Activated CD8-positive, alpha-beta T cell treated with anti-CD3 and anti-CD28 coated beads for 36 hours (primary cell): Measurements from ENCODE around the gene RICTOR. TPM values are rescaled to one million over a fixed set of nuclear protein-coding genes. Genes with fewer than 3 reads are reported as not detected.

Source experiments
- ATAC-seq: fragments of 200-7000 bp; cut with Tn5 transposase; one replicate; pipeline ENCODE4 v1.10.0; 2021; ENCODE audit warnings: mild to moderate bottlenecking, moderate library complexity
- CTCF ChIA-PET: fragments of 350-600 bp; sonication (Branson Sonifier 250); formaldehyde crosslinking; loops from one replicate; lab custom pipeline; 2021; ENCODE audit warnings: antibody characterized with exemption; lab: Charles Lee
- POLR2A ChIA-PET: fragments of 350-600 bp; sonication (Branson Sonifier 250); formaldehyde crosslinking; loops from one replicate; lab custom pipeline; 2021; ENCODE audit warnings: antibody characterized with exemption; lab: Charles Lee
- DNase-seq: peaks from one replicate; pipeline ENCODE4 v3.0.0-alpha.2; 2020
- H3K27ac Mint-ChIP-seq: one replicate; pipeline ENCODE4 v1.8.0; 2021; ENCODE audit warnings: mild to moderate bottlenecking, mixed read lengths
- H3K27me3 Mint-ChIP-seq: one replicate; pipeline ENCODE4 v1.8.0; 2021; ENCODE audit warnings: mixed read lengths
- H3K36me3 Mint-ChIP-seq: one replicate; pipeline ENCODE4 v1.8.0; 2021; ENCODE audit warnings: low read depth, mixed read lengths
- H3K4me1 Mint-ChIP-seq: one replicate; pipeline ENCODE4 v1.8.0; 2021; ENCODE audit warnings: low read depth, mixed read lengths
- H3K4me3 Mint-ChIP-seq: one replicate; pipeline ENCODE4 v1.8.0; 2021; ENCODE audit warnings: mild to moderate bottlenecking, moderate library complexity, mixed read lengths
- H3K9me3 Mint-ChIP-seq: one replicate; pipeline ENCODE4 v1.8.0; 2021; ENCODE audit warnings: mixed read lengths
- intact Hi-C: fragments of 100-400 bp; cut with micrococcal nuclease; formaldehyde crosslinking; loops from one replicate; pipeline ENCODE4 v1.10.0; 2022
- total RNA-seq, 2 experiments: library from RNA; stranded (reverse); gene quantifications; one replicate each; pipeline ENCODE4 v1.2.3, GENCODE V29; 2021
- TF ChIP-seq, protein P1 (sequence below): fragments of 200-600 bp; IDR thresholded peaks from one replicate; pipeline ENCODE4 v1.8.0; 2022; ENCODE audit warnings: antibody characterized with exemption, mild to moderate bottlenecking

RICTOR gene
- total RNA-seq, 2 experiments from 2014 or later, result 23.9 to 26.1 TPM

GRCh38 chr5:39024005-39024404 is 50.2 kb downstream of the RICTOR start:
- TF ChIP-seq, protein P1, sequence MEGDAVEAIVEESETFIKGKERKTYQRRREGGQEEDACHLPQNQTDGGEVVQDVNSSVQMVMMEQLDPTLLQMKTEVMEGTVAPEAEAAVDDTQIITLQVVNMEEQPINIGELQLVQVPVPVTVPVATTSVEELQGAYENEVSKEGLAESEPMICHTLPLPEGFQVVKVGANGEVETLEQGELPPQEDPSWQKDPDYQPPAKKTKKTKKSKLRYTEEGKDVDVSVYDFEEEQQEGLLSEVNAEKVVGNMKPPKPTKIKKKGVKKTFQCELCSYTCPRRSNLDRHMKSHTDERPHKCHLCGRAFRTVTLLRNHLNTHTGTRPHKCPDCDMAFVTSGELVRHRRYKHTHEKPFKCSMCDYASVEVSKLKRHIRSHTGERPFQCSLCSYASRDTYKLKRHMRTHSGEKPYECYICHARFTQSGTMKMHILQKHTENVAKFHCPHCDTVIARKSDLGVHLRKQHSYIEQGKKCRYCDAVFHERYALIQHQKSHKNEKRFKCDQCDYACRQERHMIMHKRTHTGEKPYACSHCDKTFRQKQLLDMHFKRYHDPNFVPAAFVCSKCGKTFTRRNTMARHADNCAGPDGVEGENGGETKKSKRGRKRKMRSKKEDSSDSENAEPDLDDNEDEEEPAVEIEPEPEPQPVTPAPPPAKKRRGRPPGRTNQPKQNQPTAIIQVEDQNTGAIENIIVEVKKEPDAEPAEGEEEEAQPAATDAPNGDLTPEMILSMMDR, result no peak
- H3K27me3 Mint-ChIP-seq, result no peaks in the 10 kb centered on the region
- DNase-seq (peak; percentile 18), ATAC-seq (no peak)
- peaks cover 8% of the 10 kb centered on the region for H3K9me3 Mint-ChIP-seq
- H3K4me3 Mint-ChIP-seq, result no peak overlapping the region
- intact Hi-C loops, result no loop called here
- CTCF ChIA-PET, result interaction anchor here (1.0 kb wide), 1 partner anchor 31 kb away, joined by 3 read pairs; no protein-coding TSS in a partner anchor
- H3K27ac Mint-ChIP-seq, result no peak overlapping the region
- peaks cover 46% of the 10 kb centered on the region for H3K4me1 Mint-ChIP-seq
- POLR2A ChIA-PET, result no interaction called here
- H3K36me3 Mint-ChIP-seq, result peaks cover 39% of the 10 kb centered on the region

DNA sequence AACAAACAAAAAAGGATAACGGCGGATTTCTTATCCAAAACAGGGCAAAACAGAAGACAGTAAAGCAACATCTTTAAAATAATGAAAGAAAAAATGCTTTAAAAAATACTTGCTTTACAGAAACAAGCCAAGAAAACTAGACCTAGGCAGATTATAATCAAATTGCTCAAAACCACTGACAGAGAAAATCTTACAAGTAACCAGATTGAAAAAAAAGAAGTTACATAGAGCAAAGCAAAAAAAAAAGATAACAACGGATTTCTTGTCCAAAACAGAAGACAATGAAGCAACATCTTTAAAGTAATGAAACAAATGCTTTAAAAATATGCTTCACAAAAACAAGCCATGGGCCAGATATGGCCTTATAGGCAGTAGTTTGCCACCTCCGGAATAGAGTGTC is 51.1 kb downstream of the RICTOR start:
- Mint-ChIP-seq H3K27ac (no peak overlapping the region), H3K4me3 (no peak overlapping the region)

DNA sequence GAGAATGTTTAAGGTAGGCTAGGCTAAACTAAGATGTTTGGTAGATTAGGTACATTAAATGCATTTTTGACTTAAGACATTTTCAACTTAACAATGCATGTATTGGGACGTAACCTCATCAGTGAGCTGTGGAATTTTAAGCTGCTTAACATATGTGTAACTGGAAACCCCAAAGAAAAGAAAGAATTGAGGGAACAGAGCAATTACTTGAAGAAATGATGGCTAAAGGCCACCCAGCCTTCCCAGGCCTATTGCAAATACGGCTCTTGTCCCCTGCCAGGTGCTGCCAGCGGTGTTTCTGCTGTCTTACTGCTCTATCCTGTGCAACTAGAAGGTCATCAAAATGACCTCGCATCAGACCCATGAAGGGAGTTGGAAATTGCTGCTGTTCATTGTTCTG is 52.0 kb downstream of the RICTOR start:
- no peak overlapping the region for H3K27ac Mint-ChIP-seq
- TF ChIP-seq, protein P1, result no peak
- H3K27me3 Mint-ChIP-seq, result no peaks in the 10 kb centered on the region
- H3K36me3 Mint-ChIP-seq, result peaks cover 38% of the 10 kb centered on the region
- DNase-seq (no peak), ATAC-seq (no peak)
- POLR2A ChIA-PET, result no interaction called here
- no peaks in the 10 kb centered on the region for H3K9me3 Mint-ChIP-seq
- CTCF ChIA-PET, result no interaction called here
- H3K4me1 Mint-ChIP-seq, result peaks cover 56% of the 10 kb centered on the region
- intact Hi-C loops, result no loop called here
- no peak overlapping the region for H3K4me3 Mint-ChIP-seq

More for the DNA sequence above, 51.1 kb downstream of the RICTOR start:
- CTCF ChIA-PET, result interaction anchor here (1.0 kb wide), 1 partner anchor 30 kb away, joined by 3 read pairs; no protein-coding TSS in a partner anchor
- ATAC-seq (no peak), DNase-seq (no peak)
- intact Hi-C loops, result no loop called here
- peaks cover 52% of the 10 kb centered on the region for H3K4me1 Mint-ChIP-seq
- POLR2A ChIA-PET, result no interaction called here
- peaks cover 3% of the 10 kb centered on the region for H3K9me3 Mint-ChIP-seq
- no peaks in the 10 kb centered on the region for H3K27me3 Mint-ChIP-seq
- H3K36me3 Mint-ChIP-seq, result peaks cover 41% of the 10 kb centered on the region
- TF ChIP-seq, protein P1, result no peak

GRCh38 chr5:39021413-39021812 is 52.8 kb downstream of the RICTOR start:
- CTCF ChIA-PET, result interaction anchor here (0.6 to 1.0 kb wide), 2 partner anchors 10 to 283 kb away, joined by 3 read pairs; no protein-coding TSS in a partner anchor
- TF ChIP-seq, protein P1, result no peak

GRCh38 chr5:39020458-39020857 is 53.7 kb downstream of the RICTOR start:
- Mint-ChIP-seq H3K4me3 (no peak overlapping the region), H3K9me3 (no peaks in the 10 kb centered on the region), H3K27ac (no peak overlapping the region), H3K36me3 (peaks cover 35% of the 10 kb centered on the region), H3K4me1 (peaks cover 66% of the 10 kb centered on the region), H3K27me3 (no peaks in the 10 kb centered on the region)
- CTCF ChIA-PET, result interaction anchor here (1.0 kb wide), 1 partner anchor 11 kb away, joined by 3 read pairs; no protein-coding TSS in a partner anchor
- POLR2A ChIA-PET, result no interaction called here
- intact Hi-C loops, result no loop called here
- DNase-seq, result no peak
- TF ChIP-seq, protein P1, result no peak
- ATAC-seq, result no peak

More at GRCh38 chr5:39021413-39021812, 52.8 kb downstream of the RICTOR start:
- Mint-ChIP-seq H3K4me3 (no peak overlapping the region), H3K27me3 (no peaks in the 10 kb centered on the region), H3K36me3 (peaks cover 38% of the 10 kb centered on the region), H3K9me3 (no peaks in the 10 kb centered on the region), H3K27ac (no peak overlapping the region), H3K4me1 (peaks cover 60% of the 10 kb centered on the region)
- intact Hi-C loops, result no loop called here
- POLR2A ChIA-PET, result no interaction called here
- DNase-seq (no peak), ATAC-seq (no peak)
